Adipose tissue (tissue), 3 donors: ENCODE results near the gene NRP2. TPM values are rescaled to one million over a fixed set of nuclear protein-coding genes. Genes with fewer than 3 reads are reported as not detected.

ENCODE experiments used
- H3K27ac ChIP-seq: one replicate; pipeline ENCODE4 v1.5.1; 2013; ENCODE audit warnings: low read depth, low read length
- WGBS, 3 donors: extraction: QIAGEN DNeasy Blood & Tissue Kit; methylation state at CpG; one replicate each; pipeline ENCODE4 v1.1.7; 2013; 5-methylcytosine and 5-hydroxymethylcytosine counted together
- polyA plus RNA-seq, 3 donors: library from polyadenylated mRNA; stranded (reverse); fragments of 200-250 nt; gene quantifications; one replicate each; pipeline ENCODE4 v1.2.3, GENCODE V29; 2013
- donor health status: healthy with polysubstance abuse.
- donor health status: Bipolar disorder and iron deficiency.
- donor health status: healthy.

The NRP2 gene
- polyA plus RNA-seq, 3 donors = 1.7 to 20.4 (median 11.4) TPM

DNA sequence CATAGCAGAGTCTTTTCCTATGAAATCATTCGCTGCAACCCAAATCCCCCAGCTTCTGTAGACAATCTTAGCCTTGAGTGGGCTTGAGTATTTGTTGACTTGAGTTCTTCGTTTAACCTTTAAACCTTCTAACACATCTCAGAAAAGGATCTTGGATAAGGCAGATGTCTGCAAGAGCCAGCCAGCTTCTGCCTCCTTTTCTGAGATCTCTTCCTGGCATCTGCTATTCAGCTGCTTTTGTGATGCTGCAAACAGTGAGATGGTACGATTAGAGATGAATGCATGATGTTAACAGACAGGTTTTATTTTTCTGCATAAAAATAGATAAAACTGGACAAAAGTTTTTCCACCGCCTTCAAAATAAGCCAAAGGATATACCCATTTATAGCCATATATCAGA is 37.5 kb downstream of the NRP2 start:
- H3K27ac ChIP-seq = no peak overlapping the region
- 78 to 88% (median 82%) methylated on average over 4 of the region's 4 CpGs for WGBS, 3 donors

- no peak overlapping the region for H3K27ac ChIP-seq
- 53 to 69% (median 60%) methylated on average over 7 of the region's 7 CpGs for whole genome bisulfite sequencing, 3 donors
Observed at GRCh38 chr2:205720451-205720902, 38.2 kb downstream of the NRP2 start.

DNA sequence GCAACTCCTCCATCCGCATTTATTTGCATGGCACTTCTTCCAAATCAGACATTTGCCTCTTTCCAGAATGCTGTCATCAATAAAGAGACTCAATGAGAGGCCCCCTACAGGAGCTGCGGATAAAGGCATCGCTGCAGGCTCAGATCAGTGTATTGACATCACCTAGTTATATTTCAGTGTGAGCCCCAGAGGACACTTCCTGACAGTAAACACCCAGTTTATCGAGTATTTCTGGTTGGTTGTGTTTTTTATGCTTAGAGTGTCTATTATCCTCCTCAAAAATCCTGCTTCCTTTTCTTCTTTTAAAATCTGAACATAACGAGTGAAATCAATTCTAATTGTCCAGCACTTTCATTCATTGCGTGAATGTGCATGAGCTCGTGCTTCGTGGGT is 38.8 kb downstream of the NRP2 start:
- WGBS, 3 donors = 76 to 90% (median 88%) methylated on average over 8 of the region's 8 CpGs
- H3K27ac ChIP-seq = no peak overlapping the region

DNA sequence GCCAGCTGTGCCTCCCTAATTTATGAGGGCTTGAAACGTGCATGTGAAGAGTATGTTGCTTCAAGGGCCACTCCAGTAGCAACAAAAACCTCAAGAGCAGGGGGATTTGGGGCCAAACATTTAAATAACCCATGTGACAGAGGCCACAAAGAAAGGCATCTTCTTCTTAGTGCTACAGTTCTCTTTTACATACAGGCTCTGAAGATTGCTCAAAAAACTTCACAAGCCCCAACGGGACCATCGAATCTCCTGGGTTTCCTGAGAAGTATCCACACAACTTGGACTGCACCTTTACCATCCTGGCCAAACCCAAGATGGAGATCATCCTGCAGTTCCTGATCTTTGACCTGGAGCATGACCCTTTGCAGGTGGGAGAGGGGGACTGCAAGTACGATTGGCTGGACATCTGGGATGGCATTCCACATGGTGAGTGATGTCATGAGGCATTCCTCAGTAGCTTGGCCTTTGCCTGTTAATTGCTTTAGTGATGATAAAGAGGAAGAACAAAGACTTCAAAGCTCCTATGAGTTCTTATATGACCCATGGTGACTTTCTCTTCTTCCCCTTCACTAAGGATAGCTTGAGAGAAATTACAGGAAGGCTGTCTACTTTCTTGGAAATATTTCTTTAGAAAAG is 40.1 kb downstream of the NRP2 start:
- WGBS, 3 donors = 76 to 85% (median 79%) methylated on average over 4 of the region's 4 CpGs
- H3K27ac ChIP-seq = no peak overlapping the region

GRCh38 chr2:205723179-205723578 is 40.9 kb downstream of the NRP2 start:
- no peak overlapping the region for H3K27ac ChIP-seq
- WGBS, 3 donors = 88 to 99% (median 94%) methylated on average over 2 of the region's 2 CpGs

GRCh38 chr2:205725059-205725458 is 42.8 kb downstream of the NRP2 start:
- no peak overlapping the region for H3K27ac ChIP-seq
- WGBS, 3 donors = 60 to 96% (median 93%) methylated on average over 5 of the region's 5 CpGs

DNA sequence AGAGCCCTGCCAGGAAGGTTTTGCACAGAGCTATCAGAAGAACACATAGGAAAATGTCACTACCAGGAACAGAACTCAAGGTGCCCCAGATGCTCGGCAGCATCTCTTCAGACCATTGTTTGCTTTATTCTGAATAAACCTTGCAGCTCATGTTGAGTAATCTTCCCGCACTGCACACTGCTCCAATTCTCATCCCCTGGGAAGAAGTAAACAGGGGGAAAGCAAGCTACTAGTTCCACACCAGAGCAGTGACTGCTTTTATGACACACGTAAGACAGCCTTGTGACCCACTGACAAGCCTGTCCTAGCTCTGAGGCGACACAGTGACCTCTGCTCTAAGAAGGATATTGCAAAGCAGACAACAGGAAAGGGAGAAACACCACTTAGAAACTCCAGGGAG is 44.2 kb downstream of the NRP2 start:
- H3K27ac ChIP-seq = no peak overlapping the region
- WGBS, 3 donors = 78 to 82% (median 79%) methylated on average over 4 of the region's 4 CpGs

DNA sequence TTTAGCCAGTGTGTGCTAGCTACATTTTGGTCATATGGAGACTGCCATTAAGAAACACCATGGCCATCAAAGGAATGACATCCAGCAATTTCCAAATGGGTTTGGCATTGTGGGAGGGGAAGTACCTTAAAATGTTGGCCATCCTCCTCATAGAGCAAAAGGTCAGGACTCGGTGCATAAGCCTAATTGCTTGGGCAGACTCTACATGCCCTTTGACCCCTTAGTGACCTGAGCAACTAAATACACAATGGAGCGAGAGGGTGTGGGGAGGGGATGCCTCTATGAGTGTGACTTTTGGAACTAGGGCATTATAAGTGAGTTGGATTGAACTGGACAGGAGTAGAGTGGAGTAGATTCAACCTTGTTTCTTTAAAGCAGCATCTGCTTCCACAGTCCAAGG is 44.9 kb downstream of the NRP2 start:
- 89 to 93% (median 93%) methylated on average over 2 of the region's 2 CpGs for WGBS, 3 donors
- no peak overlapping the region for H3K27ac ChIP-seq

DNA sequence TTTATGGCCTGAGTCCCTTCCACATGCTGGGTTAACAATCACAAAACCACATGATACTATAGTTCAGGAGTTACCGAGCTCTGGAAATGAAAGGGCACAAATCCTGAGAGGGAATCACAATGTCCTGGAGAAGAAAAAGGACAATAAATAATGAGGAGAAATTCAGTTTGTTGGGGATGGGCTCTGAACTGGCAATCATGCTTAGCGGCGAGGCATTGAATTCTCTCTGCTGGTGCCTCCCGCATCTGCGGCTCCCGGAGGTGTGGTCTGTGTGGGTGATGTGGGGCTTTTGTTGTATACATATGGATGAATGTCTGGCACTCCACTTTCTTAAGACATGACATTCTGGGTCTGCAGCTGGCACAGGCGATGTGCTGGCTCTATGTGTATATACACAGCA is 46.1 kb downstream of the NRP2 start:
- no peak overlapping the region for H3K27ac ChIP-seq
- WGBS, 3 donors = 93 to 94% (median 94%) methylated on average over 7 of the region's 7 CpGs

DNA sequence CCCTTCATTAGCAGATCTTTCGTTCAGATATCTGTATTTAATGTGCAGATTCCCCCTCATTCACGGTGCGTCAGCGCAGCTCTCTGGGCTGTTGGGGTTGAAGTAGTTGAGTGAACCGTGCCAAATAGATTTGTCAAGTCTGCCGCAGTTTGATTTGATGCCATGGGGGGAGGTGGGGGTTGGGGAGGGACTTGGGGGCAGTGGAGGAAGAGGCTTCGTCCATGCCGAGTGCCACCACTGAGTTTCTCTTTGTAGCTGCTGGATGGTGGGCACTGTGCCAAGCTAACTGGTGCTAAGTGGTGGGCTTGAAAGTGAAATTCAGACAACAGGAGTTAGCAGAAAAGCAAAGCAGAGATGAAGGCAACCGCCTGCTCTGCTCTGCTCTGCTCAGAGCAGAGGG is 47.9 kb downstream of the NRP2 start:
- 86 to 88% (median 86%) methylated on average over 9 of the region's 9 CpGs for WGBS, 3 donors
- no peak overlapping the region for H3K27ac ChIP-seq

GRCh38 chr2:205730701-205731582 is 48.6 kb downstream of the NRP2 start:
- no peak overlapping the region for H3K27ac ChIP-seq

DNA sequence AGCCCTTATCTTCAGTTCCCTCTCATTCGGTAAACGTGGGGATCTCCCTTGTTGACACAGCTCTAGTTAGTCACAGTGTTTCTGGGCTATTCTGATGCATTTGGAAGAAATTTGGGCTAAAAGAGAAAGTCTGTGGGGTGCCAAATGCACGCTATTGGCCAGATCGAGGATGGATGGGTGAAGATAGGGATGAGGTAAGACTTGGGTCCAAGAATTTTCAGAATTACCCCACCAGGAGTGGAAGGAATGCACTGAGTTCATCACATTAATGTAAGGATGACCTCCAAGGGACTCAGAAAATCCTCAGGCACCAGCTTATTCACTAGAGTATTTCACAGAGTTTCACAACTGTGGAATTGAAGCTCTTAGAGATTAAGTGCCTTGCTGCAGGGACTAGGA is 49.3 kb downstream of the NRP2 start:
- H3K27ac ChIP-seq = no peak overlapping the region
- 56 to 73% (median 56%) methylated on average over 4 of the region's 4 CpGs for WGBS, 3 donors

More at GRCh38 chr2:205730701-205731582, 48.6 kb downstream of the NRP2 start:
- WGBS, 3 donors = 75 to 83% (median 80%) methylated on average over 9 of the region's 9 CpGs

- H3K27ac ChIP-seq = no peak overlapping the region
- WGBS, 3 donors = 95 to 96% (median 96%) methylated on average over 9 of the region's 9 CpGs
Observed at GRCh38 chr2:205732314-205732713, 50.0 kb downstream of the NRP2 start.

DNA sequence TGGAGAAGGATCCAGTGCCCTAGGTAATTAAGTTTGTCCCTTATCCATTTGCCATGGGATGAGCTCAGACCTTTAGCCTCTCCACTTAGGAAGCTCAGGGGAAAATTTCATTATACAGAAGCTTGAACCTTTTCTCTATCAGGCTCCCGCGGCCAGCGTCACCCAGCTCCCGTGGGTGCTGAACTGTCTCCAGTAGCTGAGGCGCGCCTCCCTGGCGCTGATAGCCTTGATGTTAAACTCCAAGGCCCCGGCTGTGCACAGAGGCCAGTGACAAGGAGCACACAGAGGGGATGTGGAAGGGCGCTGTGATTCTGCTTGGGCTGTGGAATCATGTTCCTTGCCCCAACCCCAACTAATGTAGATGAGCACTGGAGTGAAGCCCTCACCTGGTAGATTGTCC is 50.8 kb downstream of the NRP2 start:
- no peak overlapping the region for H3K27ac ChIP-seq
- WGBS, 3 donors = 84 to 94% (median 92%) methylated on average over 9 of the region's 9 CpGs

DNA sequence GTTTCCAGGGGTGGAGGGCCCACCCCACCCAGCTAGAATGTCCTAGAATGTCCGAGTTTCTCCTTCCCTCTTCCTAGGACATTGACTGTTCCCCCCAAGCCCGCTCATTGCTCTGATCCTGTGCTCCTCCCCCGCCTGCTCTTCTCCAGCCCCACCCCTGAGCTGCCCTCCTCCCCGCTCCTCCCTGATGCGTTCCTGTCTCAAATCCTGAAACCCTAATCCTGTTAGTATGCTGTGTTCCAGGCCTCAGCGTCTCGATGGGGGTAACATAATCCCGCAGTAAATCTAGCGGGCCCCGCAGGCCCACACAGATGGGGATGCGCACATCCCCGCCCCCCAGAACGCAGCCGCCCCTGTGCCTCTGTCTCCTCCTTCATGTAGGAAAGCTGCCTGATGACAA is 51.3 kb downstream of the NRP2 start:
- 73 to 77% (median 74%) methylated on average over 14 of the region's 14 CpGs for WGBS, 3 donors
- H3K27ac ChIP-seq = no peak overlapping the region

DNA sequence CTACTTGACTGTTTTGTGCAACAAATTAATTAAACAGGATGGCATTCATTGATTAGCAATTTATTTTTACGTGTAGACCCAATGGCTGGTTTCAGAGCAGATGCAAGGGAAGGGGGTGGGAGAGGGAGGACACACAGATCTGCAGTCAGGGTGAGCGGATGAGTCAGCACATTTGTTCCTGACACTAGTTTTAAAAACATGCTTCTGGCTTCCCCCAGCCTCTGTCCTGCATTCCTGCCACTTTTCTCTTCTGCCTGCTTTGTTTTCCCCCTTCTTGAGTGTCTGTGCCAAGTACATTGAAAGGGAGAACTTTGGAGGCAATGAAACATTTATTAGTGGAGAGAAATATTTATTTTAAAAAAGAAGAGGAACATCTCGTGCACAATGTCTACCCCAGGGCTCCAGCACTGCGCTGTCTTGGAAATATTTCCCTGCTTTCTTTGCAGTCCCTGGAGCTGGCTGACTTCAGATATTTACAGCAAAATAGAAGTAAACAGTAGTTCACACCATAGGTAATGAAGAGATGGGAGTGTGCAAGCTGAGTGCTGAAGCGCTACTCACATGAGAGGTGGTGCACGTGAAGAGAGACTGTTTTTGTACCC is 52.2 kb downstream of the NRP2 start:
- 57 to 72% (median 59%) methylated on average over 6 of the region's 6 CpGs for WGBS, 3 donors

GRCh38 chr2:205738117-205738968 is 56.0 kb downstream of the NRP2 start:
- WGBS, 3 donors = 78 to 90% (median 81%) methylated on average over 15 of the region's 15 CpGs
- no peak overlapping the region for H3K27ac ChIP-seq

More for the DNA sequence above, 52.2 kb downstream of the NRP2 start:
- H3K27ac ChIP-seq = no peak overlapping the region

- H3K27ac ChIP-seq = no peak overlapping the region
- 89 to 95% (median 95%) methylated on average over 1 of the region's 1 CpG for WGBS, 3 donors
Observed at GRCh38 chr2:205739620-205740019, 57.3 kb downstream of the NRP2 start.
